CMK (cell line): ENCODE results near the gene BGLAP.

Experiments used
- DNase-seq: peaks from one replicate; pipeline ENCODE4 v3.0.0-alpha.2; 2010; ENCODE audit warnings: low read depth

BGLAP gene

GRCh38 chr1:156259805-156260204, 17.8 kb downstream of the BGLAP start:
- no peak for DNase-seq

DNA sequence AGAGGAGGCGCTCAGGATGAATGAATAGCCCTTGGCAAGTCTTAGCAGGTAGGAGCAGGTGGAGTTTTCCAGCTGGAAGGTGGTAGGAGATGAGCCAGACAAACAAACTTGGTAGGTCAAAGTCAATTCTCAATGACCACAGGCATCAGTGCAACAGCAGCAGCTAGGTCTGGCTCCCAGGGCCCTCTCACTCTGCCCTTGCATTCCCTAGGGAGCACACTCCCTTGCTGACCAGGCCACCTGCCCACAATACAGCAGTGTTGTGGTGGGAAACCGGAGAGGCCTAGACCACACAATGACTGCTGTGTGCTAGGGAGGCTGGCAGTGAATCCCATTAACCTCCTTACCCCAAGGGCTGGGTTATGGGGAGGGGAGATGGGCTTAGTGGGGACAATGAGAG, 18.9 kb downstream of the BGLAP start:
- DNase-seq: no peak

GRCh38 chr1:156262461-156263287, 20.7 kb downstream of the BGLAP start:
- DNase-seq: no peak

GRCh38 chr1:156263288-156263655, 21.3 kb downstream of the BGLAP start:
- DNase-seq: no peak

DNA sequence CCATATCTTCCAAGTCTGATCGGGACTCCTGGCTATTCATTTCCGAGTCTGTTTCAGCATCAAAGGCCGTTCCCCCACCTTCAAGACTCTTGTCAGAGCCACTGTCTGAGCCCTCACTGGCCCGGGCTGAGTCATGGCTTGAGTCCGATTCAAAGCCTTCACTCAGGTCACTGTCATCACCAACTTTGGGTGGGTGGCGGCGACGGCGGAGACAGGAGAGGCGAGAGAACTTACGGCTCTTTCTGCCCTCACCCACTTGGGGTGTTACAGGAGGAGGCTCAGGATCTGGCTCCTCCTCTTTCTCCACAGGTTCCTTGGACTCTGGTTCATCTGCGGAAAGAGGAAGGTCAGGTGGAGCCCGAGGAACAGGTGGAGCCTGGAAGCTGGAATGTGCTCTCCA, 24.1 kb downstream of the BGLAP start:
- no peak for DNase-seq

DNA sequence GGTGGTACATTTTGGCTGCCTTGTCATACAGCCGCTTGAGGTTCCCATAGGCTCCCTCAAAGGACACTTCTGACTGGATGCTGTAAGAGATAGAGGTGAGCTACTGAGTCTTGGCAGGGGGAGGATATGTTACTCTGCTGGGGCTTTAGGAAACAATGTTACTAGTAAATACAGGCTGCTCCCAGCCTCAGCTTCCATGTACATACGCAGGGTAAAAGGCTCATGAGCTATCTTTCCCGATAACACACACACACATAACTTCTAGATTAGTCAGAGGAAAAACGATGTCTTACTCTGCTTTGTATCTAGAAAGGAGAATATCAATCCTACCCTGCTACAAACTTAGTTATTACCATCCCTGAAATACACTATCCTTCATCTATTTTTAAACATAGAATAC, 26.4 kb downstream of the BGLAP start:
- DNase-seq: no peak

DNA sequence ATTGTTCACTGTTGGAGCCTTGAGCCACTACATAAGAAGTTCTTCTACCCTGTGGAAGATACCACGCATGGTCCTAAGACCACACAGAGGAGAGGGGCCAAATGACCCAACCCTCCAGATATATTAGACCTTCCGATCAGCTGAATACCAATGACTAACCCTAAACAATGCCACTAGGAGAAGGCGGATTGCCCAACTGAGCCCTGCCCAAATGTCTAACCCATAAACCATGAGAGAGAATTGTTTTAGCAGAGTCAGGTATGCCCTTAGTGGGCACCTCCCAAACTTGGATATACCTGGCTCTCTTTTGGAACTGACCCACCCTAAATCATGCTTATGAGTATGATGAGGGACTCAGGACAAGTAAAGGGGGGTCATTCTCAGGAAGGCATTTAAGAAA, 28.3 kb downstream of the BGLAP start:
- no peak for DNase-seq

DNA sequence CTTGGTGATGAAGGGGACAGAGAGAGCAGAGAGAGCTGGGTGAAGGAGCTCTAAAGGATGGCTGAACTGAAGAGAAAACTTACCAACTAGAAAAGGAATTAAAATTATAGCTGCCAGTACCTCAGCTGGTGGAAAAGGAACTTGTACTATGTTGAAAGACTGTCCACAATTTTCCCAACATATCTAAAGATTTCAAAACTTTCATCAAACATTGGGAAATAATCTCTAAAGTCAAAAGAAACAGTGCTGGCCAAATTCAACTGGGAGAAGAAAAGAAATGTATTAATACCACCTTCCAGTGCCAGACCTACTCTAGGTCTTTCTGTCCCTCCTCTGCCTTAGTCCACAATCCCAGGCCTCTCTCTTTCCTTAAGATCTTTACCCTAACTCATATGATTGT, 34.5 kb downstream of the BGLAP start:
- no peak for DNase-seq

DNA sequence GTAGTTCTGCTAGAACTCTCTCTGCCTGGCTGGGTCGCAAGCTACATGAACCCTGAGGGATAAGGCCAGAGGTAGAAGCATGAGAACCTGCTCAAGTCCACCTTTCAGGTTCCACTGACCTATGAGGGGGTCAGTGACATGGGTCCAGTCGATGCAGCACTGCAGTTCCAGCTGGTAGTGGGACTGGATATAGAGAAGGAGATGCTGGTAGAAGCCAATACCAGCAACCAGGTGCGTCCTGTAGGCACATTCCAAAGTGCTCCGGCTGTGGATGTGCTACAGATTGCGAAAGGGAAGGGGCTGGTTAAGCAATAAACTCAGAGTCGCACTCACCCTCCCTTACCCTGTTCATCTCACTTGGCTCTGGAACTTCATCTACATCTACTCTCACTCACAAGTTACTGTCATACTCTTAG, 35.0 kb downstream of the BGLAP start:
- no peak for DNase-seq

- DNase-seq: no peak
These were observed 37.9 kb downstream of the BGLAP start for GRCh38 chr1:156279837-156280236.

DNA sequence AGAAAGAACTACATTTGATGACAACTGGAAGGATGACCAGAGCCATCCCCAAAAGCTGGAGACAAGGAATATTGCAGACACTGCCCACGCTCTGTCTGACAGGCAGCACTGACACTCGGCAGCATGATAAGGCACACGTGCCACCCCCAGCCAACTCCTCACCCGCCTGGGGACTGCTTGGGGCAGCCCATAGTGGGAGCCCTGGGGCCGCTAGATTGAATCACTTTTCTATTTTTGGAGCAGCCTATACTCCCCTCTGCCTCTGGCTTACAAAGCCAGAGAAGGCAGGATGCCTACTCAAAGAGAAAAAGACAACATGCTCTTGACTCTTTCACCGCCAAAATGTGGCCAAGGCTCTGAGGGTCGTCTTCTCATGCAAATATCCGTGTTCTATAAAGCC, 39.3 kb downstream of the BGLAP start:
- no peak for DNase-seq

GRCh38 chr1:156281693-156282478, 39.9 kb downstream of the BGLAP start:
- DNase-seq: no peak

DNA sequence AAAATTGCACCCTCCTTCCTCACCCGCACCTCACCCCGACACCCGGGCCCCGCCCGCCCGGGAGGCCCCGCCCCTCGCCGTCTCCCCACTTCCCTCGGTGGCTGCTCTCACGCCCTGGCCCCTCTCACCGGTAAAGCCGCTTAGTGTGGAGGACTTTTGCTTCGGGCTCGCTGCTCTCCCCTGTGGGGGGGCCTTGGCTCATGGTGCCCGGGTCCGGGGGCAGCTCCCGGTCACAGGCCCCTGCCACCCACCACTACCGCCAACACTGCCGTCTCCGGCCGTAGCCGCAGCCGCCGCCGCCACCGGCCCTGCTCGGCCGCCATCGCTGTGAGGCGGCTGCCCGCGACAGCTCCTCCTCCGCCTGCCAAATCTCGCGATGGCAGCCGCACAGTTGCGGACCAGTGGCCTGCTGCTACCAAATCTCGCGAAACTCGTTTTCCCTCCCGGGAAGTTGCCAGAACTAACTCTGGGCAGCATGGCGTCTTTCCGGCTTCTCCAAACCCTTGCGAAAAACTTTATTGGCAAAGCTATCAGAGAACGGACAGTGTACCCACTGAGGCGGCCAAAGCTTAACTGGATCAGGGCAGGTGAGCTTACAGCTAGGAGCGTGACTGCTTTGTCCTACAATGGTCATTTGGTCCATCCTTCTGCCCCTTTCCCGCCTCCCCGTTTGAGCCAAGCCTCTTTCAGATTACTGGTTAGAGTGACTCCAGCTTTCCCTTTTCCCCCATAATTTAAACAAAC, 40.7 kb downstream of the BGLAP start, which contains the start of gene SMG5:
Gene SMG5 (minus strand): TSS at position 347 of the 744 bp plus-strand sequence. CDS start 145 bp downstream, at position 202.
- peak; percentile 81 for DNase-seq

- DNase-seq: no peak
These were observed 41.5 kb downstream of the BGLAP start for GRCh38 chr1:156283521-156283920.

GRCh38 chr1:156284112-156284511, 42.1 kb downstream of the BGLAP start, which contains the start of gene TMEM79:
TMEM79 (plus strand) TSS chr1:156284325; CDS start chr1:156285227, 902 bp downstream.
- no peak for DNase-seq

DNA sequence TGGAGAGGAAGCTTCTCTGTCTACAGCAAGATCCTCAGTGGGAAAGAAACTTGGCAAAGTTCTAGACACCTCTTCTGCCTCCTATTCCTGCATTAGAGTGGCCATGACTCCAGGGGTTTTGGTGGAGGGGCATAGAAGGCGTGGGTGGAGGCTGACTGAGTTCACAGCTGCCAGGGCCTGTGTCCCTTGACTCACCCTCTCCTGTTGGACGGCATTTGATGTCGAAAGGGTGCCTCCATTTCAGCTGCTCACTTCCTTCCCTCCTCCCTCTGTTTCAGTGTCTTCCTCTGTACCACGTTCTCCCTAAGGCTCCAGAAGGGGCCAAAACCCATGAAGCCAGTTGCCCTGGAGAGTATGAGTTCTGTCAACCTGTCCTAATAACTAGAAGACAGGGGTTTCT, 42.8 kb downstream of the BGLAP start:
- no peak for DNase-seq

GRCh38 chr1:156285437-156285836, 43.5 kb downstream of the BGLAP start:
- DNase-seq: no peak

DNA sequence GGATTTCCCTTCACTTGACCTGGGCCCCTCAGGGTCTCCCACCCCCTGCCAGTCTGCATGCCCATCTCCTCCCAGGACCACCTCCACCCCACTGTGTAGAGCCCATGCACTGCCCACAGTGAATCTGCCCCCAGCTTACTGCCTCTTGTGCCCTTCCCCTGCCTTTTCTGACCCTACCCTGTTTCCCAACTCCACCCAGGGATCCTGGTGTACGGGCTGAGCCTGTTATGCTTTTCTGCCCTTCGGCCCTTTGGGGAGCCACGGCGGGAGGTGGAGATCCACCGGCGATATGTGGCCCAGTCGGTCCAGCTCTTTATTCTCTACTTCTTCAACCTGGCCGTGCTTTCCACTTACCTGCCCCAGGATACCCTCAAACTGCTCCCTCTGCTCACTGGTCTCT, 44.1 kb downstream of the BGLAP start:
- DNase-seq: no peak

GRCh38 chr1:156289857-156290256, 47.9 kb downstream of the BGLAP start:
- DNase-seq: no peak

GRCh38 chr1:156291226-156292061, 49.5 kb downstream of the BGLAP start:
- DNase-seq: no peak
